Thymus (tissue), 11 donors: ENCODE measurements around the gene RANBP17. TPM values are rescaled to one million over a fixed set of nuclear protein-coding genes. Genes with fewer than 3 reads are reported as not detected.

Source experiments
- DNase-seq, 9 donors: peaks; one replicate each; pipeline ENCODE4 v3.0.0-alpha.2; 2013; ENCODE audit warnings: low spot score in 9 of 9, low read depth in 6 of 9, missing footprints in 1 of 9
- H3K27ac ChIP-seq, 2 donors: one replicate each; pipeline ENCODE4 v1.5.1; 2013; ENCODE audit warnings: control low read depth in 1 of 2, low read depth in 1 of 2, low read length in 1 of 2, mild to moderate bottlenecking in 1 of 2, moderate library complexity in 1 of 2
- H3K27me3 ChIP-seq, 2 donors: one replicate each; pipeline ENCODE4 v1.5.1; 2013; ENCODE audit warnings: low read length in 1 of 2; ENCODE audit not compliant: control insufficient read depth in 2 of 2, insufficient read depth in 1 of 2
- H3K36me3 ChIP-seq, 2 donors: one replicate each; pipeline ENCODE4 v1.5.1; 2013; ENCODE audit warnings: low read length in 1 of 2, mild to moderate bottlenecking in 1 of 2, moderate library complexity in 1 of 2; ENCODE audit not compliant: control insufficient read depth in 2 of 2, insufficient read depth in 2 of 2
- H3K4me1 ChIP-seq, 2 donors: one replicate each; pipeline ENCODE4 v1.5.1; 2013; ENCODE audit warnings: low read length in 2 of 2; ENCODE audit not compliant: control insufficient read depth in 2 of 2, insufficient read depth in 2 of 2
- H3K4me3 ChIP-seq, 2 donors: one replicate each; pipeline ENCODE4 v1.5.1; 2013; ENCODE audit warnings: low read length in 2 of 2, control low read depth in 1 of 2, mild to moderate bottlenecking in 1 of 2
- H3K9me3 ChIP-seq, 2 donors: one replicate each; pipeline ENCODE4 v1.5.1; 2013; ENCODE audit warnings: low read length in 1 of 2, mild to moderate bottlenecking in 1 of 2; ENCODE audit not compliant: control insufficient read depth in 2 of 2, insufficient read depth in 1 of 2
- WGBS: extraction: QIAGEN DNeasy Blood & Tissue Kit; methylation state at CpG from one replicate; pipeline ENCODE4 v1.1.7; 2013; 5-methylcytosine and 5-hydroxymethylcytosine counted together
- polyA plus RNA-seq: library from polyadenylated mRNA; stranded (reverse); fragments of 200-250 nt; gene quantifications from one replicate; pipeline ENCODE4 v1.2.3, GENCODE V29; 2013
- total RNA-seq: library from RNA; stranded (reverse); fragments of 120-200 nt; gene quantifications from one replicate; pipeline ENCODE4 v1.2.4, GENCODE V29; 2013
- donor health status: healthy.

RANBP17 gene
- total and polyA plus RNA-seq, 2 donors = 2.1 to 6.8 TPM

GRCh38 chr5:170836226-170836625, 25.6 kb upstream of the RANBP17 start:
- Histone ChIP-seq H3K36me3 (no peaks in the 10 kb centered on the region), H3K27me3 (no peaks in the 10 kb centered on the region), H3K4me1 (no peaks in the 10 kb centered on the region), H3K9me3 (no peaks in the 10 kb centered on the region), H3K27ac (no peak overlapping the region), H3K4me3 (no peak overlapping the region)
- WGBS = 86% methylated on average over 4 of the region's 4 CpGs
- no peak for DNase-seq

- Histone ChIP-seq H3K36me3 (no peaks in the 10 kb centered on the region), H3K27me3 (no peaks in the 10 kb centered on the region), H3K4me1 (no peaks in the 10 kb centered on the region), H3K27ac (no peak overlapping the region), H3K9me3 (no peaks in the 10 kb centered on the region), H3K4me3 (no peak overlapping the region)
- 92% methylated on average over 2 of the region's 2 CpGs for WGBS
- no peak for DNase-seq
Measured at GRCh38 chr5:170843870-170844269, 17.9 kb upstream of the RANBP17 start.

GRCh38 chr5:170844651-170845050, 17.2 kb upstream of the RANBP17 start:
- H3K27ac ChIP-seq = no peak overlapping the region
- 64% methylated on average over 2 of the region's 2 CpGs for WGBS

DNA sequence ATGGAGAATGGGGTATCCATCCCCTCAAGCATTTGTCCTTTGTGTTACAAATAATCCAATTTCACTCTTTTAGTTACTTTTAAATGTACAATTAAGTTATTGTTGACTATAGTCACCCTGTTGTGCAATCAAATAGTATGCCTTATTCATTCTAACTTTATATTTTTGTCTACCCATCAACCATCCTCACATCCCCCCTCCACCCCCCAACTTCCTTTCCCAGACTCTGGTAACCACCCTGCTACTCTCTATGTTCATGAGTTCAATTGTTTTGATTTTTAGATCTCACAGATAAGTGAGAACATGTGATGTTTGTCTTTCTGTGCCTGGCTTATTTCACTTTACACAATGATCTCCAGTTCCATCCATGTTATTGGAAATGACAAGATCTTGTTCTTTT, 15.4 kb upstream of the RANBP17 start:
- no peaks in the 10 kb centered on the region for H3K9me3 ChIP-seq
- no peak for DNase-seq
- no peaks in the 10 kb centered on the region for H3K4me1 ChIP-seq
- no peaks in the 10 kb centered on the region for H3K27me3 ChIP-seq
- H3K27ac ChIP-seq = no peak overlapping the region
- no peak overlapping the region for H3K4me3 ChIP-seq
- H3K36me3 ChIP-seq = no peaks in the 10 kb centered on the region

More at GRCh38 chr5:170844651-170845050, 17.2 kb upstream of the RANBP17 start:
- Histone ChIP-seq H3K4me3 (no peak overlapping the region), H3K27me3 (no peaks in the 10 kb centered on the region), H3K4me1 (no peaks in the 10 kb centered on the region), H3K9me3 (no peaks in the 10 kb centered on the region), H3K36me3 (no peaks in the 10 kb centered on the region)
- no peak for DNase-seq

DNA sequence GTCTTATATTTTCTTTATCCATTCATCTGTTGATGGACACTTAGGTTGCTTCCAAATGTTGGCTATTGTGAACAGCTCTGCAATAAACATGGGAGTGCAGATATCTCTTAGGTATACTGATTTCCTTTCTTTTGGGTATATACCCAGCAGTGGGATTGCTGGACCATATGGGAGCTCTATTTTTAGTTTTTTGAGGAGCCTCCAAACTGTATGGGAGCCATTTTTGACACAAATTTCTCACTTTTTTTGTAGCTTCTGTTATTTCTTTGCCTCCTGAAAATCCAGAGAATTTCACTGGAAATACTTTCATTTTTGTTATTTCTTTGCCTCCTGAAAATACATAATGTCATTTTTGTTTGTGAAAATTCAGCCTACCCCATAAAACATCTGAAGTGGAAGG, 15.0 kb upstream of the RANBP17 start:
- DNase-seq = no peak
- no peak overlapping the region for H3K27ac ChIP-seq
- H3K4me1 ChIP-seq = no peaks in the 10 kb centered on the region
- no peaks in the 10 kb centered on the region for H3K36me3 ChIP-seq
- H3K4me3 ChIP-seq = no peak overlapping the region
- no peaks in the 10 kb centered on the region for H3K27me3 ChIP-seq
- no peaks in the 10 kb centered on the region for H3K9me3 ChIP-seq

- Histone ChIP-seq H3K27me3 (no peaks in the 10 kb centered on the region), H3K9me3 (no peaks in the 10 kb centered on the region), H3K4me1 (no peaks in the 10 kb centered on the region), H3K4me3 (no peak overlapping the region), H3K27ac (no peak overlapping the region), H3K36me3 (no peaks in the 10 kb centered on the region)
- DNase-seq = no peak
- 96% methylated on average over 5 of the region's 5 CpGs for WGBS
Measured at GRCh38 chr5:170848033-170848432, 13.8 kb upstream of the RANBP17 start.

DNA sequence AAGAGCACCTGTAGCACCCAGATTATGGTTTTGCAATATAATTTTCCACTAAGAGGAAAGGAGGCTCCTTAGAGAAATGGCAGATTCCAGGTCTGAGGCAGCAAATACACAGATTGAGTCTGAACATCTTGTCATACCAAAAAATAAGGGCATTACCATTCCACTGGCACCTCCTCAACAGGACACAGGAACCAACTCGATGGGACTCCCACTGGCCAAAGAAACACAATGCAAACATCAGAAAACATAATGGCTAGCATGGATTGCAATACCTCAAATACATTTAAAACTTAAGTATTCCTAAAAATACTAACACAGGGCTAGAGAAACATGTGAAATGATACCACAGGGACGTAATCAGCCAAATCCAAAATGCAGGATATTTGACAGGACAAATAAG, 12.4 kb upstream of the RANBP17 start:
- 85% methylated on average over 2 of the region's 2 CpGs for WGBS
- Histone ChIP-seq H3K9me3 (no peaks in the 10 kb centered on the region), H3K27me3 (no peaks in the 10 kb centered on the region), H3K4me1 (no peaks in the 10 kb centered on the region), H3K4me3 (no peak overlapping the region), H3K27ac (no peak overlapping the region), H3K36me3 (no peaks in the 10 kb centered on the region)
- no peak for DNase-seq

DNA sequence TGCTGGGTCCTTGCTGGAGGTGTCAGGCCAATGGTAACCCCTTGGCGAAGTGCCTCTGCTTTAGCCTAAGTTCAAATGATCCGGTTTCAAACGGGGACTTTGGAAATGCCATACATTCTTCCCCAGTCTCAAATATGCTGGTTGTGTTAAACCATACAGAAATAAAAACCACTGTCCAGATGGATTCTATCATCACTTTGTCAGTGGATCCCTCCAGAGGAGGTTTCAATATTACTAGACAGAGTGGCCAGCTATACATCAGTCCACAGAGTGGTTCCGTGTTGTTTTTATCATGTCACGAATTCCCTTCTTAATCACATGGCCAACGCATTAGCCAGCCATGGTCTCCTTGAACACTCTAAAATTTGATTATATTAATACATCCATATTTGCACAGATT, 7.3 kb upstream of the RANBP17 start:
- no peaks in the 10 kb centered on the region for H3K9me3 ChIP-seq
- no peaks in the 10 kb centered on the region for H3K4me1 ChIP-seq
- DNase-seq = no peak
- H3K4me3 ChIP-seq = no peak overlapping the region
- 95% methylated on average over 6 of the region's 6 CpGs for WGBS
- no peaks in the 10 kb centered on the region for H3K36me3 ChIP-seq
- no peak overlapping the region for H3K27ac ChIP-seq
- H3K27me3 ChIP-seq = no peaks in the 10 kb centered on the region

GRCh38 chr5:170857066-170857465, 4.8 kb upstream of the RANBP17 start:
- WGBS = 96% methylated on average over 2 of the region's 2 CpGs
- DNase-seq = no peak
- Histone ChIP-seq H3K4me3 (no peak overlapping the region), H3K36me3 (no peaks in the 10 kb centered on the region), H3K27me3 (peaks cover 8 to 9% of the 10 kb centered on the region in 2 donors), H3K9me3 (peaks cover 4 to 5% of the 10 kb centered on the region in 2 donors), H3K27ac (no peak overlapping the region), H3K4me1 (no peaks in the 10 kb centered on the region)

DNA sequence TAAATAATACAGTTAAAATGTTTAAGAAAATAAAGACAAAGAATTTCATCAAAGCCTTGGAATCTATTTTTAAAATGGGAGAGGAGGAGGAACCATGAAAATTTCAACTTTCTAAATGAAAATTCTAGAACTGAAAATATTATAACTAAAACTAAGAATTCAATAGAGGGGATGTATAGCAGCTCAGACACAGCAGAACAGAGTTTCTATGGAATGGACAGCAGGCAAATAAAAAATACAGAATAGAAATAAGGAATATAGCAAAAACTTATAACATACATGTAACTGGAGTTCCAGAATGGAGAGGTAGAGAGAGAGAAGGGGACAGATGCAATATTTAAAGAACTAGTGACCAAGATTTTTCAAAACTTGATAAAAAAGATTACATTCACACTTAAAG, 1.4 kb upstream of the RANBP17 start:
- no peaks in the 10 kb centered on the region for H3K36me3 ChIP-seq
- H3K9me3 ChIP-seq = peaks cover 4 to 7% of the 10 kb centered on the region in 2 donors
- no peak for DNase-seq
- no peak overlapping the region for H3K4me3 ChIP-seq
- peaks cover 23% of the 10 kb centered on the region in 2 donors for H3K27me3 ChIP-seq
- no peak overlapping the region for H3K27ac ChIP-seq
- H3K4me1 ChIP-seq = no peaks in the 10 kb centered on the region
